ENCODE measurements around the gene NPW.

- TF ChIP-seq CTCF (IDR thresholded peaks at IDR 0.05) = no peak
- no peak for TF ChIP-seq POLR2A (IDR thresholded peaks at IDR 0.05)
Measured at GRCh38 chr16:2057438-2057837, 37.9 kb downstream of the NPW start.

Data from heart left ventricle (tissue), 13 donors.